EL (cell line): ENCODE data around the gene KPRP.
A peak's percentile ranks its signal among the peaks of the same experiment; 100 is the strongest.

Experiments used
- DNase-seq: peaks from one replicate; pipeline ENCODE4 v3.0.0-alpha.2; 2016

The KPRP gene, protein sequence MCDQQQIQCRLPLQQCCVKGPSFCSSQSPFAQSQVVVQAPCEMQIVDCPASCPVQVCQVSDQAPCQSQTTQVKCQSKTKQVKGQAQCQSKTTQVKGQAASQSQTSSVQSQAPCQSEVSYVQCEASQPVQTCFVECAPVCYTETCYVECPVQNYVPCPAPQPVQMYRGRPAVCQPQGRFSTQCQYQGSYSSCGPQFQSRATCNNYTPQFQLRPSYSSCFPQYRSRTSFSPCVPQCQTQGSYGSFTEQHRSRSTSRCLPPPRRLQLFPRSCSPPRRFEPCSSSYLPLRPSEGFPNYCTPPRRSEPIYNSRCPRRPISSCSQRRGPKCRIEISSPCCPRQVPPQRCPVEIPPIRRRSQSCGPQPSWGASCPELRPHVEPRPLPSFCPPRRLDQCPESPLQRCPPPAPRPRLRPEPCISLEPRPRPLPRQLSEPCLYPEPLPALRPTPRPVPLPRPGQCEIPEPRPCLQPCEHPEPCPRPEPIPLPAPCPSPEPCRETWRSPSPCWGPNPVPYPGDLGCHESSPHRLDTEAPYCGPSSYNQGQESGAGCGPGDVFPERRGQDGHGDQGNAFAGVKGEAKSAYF

DNA sequence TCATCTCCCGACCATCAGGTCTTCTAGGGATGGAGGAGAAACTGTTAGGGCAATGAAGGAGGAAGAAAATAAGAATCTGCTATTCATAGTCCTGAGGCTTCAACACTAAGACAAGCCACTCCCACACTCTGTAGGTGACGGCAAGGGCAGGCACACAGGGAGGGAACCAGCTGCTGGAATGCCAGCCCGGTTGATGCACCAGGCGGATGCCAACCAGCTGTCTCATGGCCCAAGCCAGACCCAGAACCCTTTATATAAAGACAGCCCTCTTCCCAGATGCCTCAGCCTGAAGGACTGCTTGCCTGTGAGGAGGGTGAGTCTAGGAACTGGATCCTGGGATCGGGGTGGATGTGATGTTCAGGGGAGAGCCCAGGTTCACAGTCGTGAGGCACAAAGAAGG lies at the start of gene KPRP:
Gene KPRP, plus strand, starts transcription at position 279 of the 400 bp plus-strand sequence. CDS start 1,564 bp downstream, outside the sequence.
- no peak for DNase-seq

DNA sequence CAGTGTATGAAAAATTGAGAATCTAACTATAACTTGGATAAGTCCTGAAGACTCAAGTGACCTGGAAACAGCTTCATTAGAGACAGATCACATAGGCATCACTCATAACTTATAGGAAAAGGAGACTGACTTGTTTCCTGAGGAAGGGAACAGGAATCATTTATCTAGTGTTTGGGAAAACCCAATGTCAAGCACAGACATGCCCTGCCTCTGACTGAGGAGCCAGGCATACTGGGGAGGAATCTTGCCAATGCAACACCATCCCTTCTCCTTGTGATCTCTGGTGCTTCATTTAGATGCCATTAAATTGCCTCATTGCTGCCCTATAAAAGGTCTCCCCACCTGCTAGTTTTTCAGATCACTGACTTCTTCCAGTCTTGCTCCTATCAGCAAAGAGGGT lies 39.6 kb upstream of the KPRP start:
- no peak for DNase-seq

DNA sequence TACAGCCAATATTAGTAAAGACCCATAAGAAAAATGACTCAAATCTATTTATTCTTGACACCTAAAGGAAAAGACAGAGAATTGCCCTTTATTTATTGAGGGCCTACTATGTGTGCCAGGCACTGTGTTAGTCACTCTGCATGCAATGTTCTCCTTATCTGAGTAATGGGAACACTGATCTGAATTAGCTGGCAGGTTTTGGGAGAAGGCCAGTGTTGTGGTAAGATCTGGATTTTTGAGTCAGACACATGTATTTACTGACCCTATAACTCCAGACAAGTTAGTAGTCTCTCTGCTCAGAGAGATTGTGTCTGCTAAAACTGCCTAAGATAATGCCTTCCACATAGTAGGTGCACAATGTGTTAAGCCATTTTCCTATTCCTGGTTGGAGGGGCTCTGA lies 32.6 kb upstream of the KPRP start:
- no peak for DNase-seq

DNA sequence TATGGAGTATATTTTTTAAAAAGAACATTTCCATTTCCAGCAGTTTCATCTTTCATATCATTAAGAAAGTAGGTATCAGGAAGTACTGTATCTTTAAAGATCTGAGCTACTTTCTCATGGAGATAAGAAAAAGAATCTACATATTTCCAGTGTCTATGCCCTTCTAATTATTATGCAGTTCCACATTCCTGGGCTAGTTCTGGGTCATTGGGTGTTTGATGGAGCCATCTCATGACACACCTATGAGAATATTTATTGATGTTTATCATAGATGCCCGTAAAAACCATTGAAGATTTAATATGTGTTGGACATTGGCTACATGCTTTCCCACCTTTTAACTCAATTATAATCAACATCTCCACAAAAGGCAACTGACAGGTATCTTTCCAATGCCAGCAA lies 28.8 kb upstream of the KPRP start:
- DNase-seq = no peak

DNA sequence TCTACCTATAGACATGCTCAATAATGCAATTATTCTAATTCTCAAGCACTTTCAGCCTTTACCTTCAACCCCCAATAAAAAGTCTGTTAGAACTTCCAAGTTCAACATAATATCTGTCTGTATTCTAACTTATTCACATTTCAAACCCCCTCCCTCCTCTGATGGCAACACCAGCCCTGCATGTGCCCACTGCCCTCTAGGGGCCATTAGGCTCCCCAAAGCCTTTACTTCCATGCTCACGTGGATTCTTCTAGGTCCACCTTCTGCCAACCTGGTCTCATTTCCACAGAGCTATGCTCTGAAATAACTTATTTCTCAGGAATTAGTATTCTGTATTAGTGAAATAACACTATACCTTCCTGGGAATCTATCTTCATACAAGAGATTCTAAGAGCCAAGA lies 22.2 kb upstream of the KPRP start:
- no peak for DNase-seq

DNA sequence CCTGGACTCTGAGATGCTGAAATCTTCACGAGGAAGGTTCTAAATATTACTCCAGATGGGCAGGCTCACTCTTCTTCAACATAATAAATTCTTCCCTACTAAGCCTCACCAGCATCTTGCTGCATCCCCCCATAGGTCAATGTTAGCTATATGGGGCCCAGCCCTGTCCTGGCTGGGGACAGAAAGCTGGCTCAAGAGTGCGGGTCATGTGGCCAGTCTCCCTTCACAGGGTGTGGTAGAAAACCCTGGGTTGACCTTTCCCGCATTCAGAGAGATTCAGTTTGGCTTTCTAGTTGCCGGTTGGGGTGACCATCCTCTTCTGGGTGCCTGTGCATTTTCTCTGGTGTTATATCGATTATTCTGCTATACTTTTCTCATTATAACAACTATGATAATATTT lies 19.8 kb upstream of the KPRP start:
- no peak for DNase-seq

DNA sequence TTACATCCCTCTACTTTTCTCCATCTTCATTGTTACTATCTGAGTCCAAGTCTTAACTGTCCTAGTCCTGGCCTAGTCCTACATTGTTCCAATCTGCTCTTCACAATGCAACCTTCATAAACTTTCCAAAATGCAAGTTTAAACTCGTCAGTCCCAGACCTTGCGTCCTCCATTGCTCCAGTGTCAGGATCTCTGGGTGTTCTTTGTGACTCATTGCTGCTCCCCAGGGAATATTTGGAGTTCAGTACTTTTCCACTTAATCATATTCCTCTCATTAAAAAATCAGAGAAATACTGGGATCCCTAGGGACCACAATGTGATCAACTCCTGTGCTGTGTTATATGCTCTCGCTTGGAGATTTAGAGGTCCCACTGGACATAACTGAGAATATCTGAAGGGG lies 18.0 kb upstream of the KPRP start:
- DNase-seq = no peak

DNA sequence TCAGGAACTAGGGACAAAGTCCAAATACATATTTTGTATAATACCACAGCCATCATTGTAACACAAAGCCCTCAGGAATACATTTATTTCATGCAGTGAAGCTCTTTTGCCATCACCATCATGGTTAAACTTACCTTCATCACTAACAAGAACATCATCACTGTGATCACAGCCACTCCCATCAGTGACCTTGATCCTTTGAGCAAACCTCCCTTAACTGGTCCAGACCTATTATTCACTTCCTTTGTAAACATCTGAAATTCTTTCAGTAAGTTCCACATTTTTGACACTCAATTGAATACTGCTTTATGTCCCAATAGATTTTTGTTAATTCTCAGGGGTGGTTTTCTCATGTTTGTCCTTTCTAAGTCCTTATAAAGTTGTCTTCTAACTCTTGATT lies 16.2 kb upstream of the KPRP start:
- no peak for DNase-seq

DNA sequence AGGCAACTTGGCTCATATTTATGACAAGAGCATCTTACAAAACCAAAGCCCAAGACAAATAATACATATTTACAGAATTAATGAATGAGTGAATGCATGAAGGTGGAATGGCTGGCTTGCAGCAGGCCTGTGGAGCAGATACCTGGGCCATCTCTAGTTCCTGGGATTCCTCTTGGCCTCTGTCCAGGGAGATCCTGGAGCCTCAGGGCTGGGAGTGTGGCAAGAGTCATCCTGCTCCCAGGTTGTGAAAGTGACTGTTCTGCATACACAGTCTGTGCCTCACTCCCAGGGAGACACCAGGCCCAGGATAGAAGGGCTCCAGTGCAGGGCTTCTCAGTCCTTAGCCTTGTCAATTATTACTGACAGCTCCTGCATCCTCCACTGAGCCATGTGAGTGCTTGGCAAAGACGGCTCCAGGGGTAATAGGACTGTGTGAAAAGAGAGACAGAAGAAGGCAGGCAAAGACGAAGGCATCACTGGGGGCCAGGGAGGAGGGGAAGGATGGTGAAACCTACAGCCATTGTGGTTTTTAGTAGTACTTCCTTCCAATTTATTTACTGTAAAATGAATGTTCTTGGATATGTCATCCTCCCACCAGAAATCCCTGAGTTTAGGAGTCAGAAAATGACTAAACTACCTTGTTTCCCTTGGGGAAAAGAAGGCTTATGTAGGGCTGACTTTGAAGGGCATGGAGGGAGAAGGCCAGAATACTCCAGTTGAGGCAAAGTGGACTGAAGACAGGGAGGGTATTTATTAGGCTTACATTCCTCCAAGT lies 14.3 kb upstream of the KPRP start:
- no peak for DNase-seq

DNA sequence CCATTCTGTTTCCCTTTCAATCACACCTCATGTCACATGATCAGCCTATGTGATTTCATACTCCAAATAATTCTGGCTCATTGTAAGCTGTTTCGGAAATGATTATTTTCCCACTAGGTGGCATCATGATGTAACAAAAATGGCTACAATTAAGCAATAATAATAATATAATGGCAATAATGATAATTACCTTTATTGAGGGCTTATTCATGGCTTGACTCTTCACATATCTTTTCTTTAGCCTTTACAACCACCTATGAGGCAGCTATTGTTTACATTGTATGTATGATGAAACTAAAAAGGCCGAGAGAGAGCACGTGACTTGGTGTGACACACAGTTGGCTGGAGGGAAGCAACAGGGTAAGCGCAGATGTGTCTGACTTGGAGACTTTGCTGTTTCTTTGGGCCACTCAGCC lies 12.5 kb upstream of the KPRP start:
- DNase-seq = peak; percentile 68

DNA sequence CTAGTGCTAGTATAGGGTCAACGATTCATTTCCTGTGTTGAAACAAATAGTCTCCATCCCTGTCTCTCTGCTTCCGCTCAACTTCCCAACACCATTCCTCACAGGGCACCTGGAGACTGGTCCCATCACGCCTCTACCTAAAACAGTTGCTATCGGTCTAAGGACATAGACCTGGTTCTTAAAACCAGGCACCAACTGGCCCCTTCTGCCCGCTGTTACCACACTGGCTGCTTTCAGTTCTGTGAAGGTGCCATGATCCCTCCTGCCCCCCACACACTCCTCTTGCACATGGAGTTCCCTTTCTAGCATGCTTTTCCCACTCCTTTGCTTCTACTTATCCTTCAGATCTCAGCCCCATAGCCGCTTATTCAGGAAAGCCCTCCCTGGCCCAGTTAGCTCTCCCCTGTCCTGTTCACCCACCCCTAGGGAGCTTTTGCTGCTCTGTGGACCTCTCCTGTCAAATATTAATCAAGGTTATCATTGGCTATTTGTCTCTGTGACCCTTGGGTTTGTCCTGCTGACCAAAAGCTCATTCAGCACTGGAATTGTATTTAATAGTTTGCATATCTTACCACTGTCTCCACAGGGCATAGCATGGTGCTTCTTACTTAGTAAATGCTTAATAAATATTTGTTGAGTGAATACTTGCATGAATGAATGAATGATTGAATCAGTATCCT lies 11.9 kb upstream of the KPRP start:
- no peak for DNase-seq

DNA sequence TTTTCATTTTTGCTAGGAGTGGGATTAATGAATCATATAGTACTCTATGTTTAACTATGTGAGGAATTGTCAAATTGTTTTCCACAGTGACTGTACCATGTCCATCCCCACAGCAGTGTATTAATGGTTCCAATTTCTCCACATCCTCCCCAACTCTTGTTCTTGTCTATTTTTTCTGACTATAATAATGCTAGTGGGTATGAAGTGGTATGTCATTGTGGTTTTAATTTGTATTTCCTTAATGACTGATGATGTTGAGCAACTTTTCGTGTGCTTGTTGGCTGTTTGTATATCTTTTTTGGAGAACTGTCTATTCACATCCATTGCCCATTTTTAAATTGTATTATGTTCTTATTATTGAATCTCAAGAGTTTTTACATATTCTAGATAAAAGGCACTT lies 10.0 kb upstream of the KPRP start:
- peak; percentile 13 for DNase-seq

DNA sequence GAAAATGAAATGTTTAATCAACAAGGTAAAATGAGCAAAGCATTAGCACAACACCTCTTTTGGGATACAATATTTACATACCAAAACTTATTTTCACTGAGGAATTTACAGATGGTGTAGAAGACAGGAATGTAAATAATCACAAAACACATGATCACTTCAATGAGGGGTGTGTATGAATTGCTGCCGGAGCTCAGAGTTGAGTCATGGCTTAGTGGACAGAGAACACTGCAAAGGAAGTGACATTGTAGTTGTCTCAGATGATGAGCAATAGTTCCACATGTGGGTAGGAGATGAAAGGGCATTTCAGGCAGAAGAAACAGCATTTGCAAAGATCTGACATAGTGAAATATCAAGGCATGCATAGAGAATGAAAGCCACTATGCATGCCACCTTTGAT lies 5.6 kb upstream of the KPRP start:
- DNase-seq = peak; percentile 88

DNA sequence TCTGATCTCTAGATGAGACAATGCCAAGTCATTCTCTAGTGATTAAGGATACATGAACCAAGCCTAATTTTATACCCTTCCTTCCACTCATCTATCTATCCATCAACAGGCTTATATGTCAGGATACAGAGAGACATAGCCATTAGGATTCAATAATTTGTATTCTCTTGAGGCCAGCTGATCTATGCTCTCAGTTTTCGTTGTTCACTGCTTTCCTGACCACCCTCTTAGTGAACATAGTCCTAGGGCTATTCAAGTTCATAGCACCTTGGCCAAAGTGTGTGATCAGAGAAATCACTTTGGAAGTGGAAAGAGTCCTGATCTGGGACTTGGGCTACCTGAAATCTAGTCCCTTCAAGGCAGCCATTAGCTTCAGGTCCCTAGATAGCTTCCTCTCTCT lies 4.2 kb upstream of the KPRP start:
- DNase-seq = no peak

DNA sequence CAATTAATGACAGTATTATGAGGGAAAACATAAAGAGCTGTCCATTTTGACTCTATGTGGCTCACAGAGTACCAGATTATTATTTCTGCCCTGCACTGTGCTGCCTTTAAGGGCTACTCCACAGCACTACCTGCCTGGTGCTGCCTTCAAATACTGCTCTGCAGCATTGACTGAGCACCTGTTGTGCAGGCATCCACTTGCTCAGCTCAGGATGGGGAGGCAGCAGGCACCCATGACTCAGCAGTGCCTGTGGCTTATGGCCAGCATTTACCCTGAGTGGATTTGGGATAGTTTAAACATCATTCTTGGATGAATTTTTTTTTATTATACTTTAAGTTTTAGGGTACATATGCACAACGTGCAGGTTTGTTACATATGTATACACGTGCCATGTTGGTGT lies 953 bp upstream of the KPRP start:
- no peak for DNase-seq

DNA sequence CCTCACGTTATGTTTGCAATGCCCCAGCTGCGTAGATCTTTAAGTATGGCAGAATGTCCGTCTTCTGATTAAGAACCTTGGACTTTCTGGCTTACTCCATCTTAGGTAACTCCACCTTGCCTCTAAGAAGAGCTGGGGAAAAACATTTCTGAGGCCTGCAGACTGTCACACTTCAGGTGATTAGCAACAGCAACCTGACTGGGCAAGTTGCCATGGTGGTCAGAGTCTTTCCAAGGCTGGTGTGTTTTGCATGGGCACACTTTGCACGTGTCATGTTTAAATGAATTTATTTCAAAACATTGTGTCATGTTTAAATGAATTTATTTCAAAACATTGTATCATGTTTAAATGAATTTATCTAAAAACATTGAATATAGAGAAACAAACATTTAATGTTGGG lies 811 bp downstream of the KPRP start:
- no peak for DNase-seq

DNA sequence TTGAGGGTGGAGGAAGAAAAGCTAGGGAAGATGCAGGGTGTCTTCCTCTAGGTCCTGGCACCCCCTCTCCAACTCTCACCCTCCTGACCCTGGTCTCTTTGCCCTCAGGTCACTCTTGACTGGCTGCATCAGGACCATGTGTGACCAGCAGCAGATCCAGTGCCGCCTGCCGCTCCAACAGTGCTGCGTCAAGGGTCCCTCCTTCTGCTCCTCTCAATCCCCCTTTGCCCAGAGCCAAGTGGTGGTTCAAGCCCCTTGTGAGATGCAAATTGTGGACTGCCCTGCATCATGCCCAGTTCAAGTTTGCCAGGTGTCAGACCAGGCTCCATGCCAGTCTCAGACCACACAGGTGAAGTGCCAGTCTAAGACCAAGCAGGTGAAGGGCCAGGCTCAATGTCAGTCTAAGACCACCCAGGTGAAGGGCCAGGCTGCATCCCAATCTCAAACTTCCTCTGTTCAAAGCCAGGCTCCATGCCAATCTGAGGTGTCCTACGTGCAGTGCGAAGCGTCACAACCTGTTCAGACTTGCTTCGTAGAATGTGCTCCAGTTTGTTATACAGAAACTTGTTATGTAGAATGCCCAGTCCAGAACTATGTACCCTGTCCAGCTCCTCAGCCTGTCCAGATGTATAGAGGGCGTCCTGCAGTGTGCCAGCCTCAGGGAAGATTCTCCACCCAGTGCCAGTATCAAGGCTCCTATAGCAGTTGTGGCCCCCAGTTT lies 1.8 kb downstream of the KPRP start:
- no peak for DNase-seq

DNA sequence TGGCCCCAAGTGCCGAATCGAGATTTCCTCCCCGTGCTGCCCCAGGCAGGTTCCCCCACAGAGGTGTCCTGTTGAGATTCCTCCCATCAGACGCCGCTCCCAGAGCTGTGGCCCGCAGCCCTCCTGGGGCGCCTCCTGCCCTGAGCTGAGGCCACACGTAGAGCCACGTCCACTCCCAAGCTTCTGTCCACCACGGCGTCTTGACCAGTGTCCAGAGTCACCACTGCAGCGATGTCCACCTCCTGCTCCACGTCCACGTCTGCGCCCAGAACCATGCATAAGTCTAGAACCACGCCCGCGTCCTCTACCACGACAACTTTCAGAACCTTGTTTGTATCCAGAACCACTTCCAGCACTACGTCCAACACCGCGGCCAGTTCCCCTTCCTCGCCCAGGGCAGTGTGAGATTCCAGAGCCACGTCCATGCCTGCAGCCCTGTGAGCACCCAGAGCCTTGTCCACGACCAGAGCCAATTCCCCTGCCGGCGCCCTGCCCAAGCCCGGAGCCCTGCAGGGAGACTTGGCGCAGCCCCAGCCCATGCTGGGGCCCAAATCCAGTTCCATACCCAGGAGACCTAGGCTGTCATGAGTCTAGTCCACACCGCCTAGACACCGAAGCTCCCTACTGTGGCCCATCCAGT lies 2.8 kb downstream of the KPRP start:
- no peak for DNase-seq

DNA sequence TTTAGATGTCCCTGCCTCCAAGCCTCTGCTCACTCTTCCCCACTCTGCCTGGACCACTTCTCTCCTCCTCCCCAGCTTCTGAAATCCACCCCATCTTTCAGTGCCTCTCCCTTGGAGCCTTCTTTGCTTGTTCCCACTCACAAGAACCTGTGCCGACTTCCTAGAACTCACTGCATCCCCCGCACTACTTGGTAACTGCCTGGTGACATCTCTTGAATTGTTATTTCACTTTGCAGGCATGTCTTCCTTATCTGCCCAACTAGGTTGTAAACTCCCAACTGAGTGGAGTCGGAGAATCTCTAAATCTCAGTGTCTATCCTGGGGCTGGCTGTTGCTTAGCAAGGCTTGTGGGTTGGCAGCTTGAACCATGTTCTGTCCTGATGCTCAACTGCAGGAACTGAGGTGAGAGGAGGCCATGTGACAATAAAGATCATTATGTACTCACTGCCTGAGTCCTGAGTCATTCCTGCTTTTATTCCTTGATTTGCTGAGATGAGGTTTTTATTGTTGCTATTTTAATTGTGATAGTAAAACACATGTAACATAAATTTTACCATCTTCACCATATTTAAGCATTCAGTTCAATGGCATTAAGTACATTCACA lies 3.9 kb downstream of the KPRP start:
- no peak for DNase-seq

DNA sequence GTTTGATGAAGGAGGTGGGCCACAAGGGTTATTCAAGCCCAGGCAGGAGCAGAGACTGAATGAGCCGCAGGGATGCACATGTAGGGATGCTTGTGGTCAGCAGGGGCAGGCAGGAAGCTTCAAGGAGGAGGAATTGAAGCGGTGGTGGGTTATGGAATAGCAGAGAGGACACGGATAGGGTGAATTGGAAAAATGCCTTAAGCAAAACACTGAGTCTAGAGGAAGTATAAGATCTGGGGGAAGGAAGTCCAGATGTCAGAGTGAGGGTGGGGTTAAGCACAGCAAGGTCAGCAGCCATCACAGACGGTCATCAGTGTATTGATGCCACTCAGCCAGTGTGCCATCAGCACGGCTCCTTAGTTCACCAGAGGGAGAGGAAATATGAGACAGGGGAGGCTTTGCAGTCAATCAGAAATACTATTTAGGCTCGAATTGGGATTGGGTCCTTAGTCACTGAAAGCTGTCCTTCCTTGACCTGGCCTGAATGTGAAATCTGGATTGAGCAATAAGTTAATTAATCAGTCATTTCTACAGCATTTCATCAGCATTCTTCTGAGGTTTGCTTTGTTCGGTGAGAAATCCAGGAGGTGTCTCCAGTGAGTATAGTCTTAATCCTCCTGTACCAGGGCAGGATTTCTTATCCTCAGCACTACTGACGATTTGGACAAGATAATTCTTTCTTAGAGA lies 11.2 kb downstream of the KPRP start:
- peak; percentile 37 for DNase-seq

DNA sequence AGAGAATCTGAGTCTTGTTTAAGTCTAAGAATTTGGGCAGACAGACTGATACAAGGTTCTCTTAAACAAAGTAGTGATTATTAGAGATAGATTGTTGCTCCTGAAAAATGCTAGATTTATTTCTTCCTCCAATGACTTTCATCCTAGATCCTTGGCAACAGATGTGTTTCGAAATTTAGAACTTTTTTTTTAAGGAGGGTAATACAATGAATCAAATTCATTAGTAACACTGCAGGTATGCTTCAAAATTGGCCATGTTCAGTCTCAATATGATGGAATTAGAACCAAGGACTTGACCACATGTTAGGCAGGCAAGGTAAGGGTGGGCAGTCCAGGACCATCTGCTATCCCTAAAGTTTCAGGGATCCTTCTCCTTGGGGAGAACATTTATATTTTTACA lies 12.6 kb downstream of the KPRP start:
- DNase-seq = no peak
